Colonic mucosa (tissue), 4 donors: Measurements from ENCODE around the gene TSSK2. TPM values are rescaled to one million over a fixed set of nuclear protein-coding genes. Genes with fewer than 3 reads are reported as not detected.

Experiments
- DNase-seq: peaks from one replicate; pipeline ENCODE4 v3.0.0-alpha.2; 2020
- H3K27ac ChIP-seq: fragments of 200-600 bp; one replicate; pipeline ENCODE4 v1.8.0; 2021
- H3K27me3 ChIP-seq: fragments of 200-600 bp; one replicate; pipeline ENCODE4 v1.8.0; 2021
- H3K36me3 ChIP-seq: fragments of 200-600 bp; one replicate; pipeline ENCODE4 v1.8.0; 2021
- H3K4me1 ChIP-seq: fragments of 200-600 bp; one replicate; pipeline ENCODE4 v1.8.0; 2021; ENCODE audit warnings: mild to moderate bottlenecking
- H3K4me3 ChIP-seq: fragments of 200-600 bp; one replicate; pipeline ENCODE4 v1.8.0; 2021
- H3K9ac ChIP-seq, 2 donors: one replicate each; pipeline ENCODE4 v1.7.0; 2013; ENCODE audit warnings: control low read depth in 2 of 2, low read depth in 2 of 2, low read length in 2 of 2
- H3K9me3 ChIP-seq: fragments of 200-600 bp; one replicate; pipeline ENCODE4 v1.8.0; 2021
- intact Hi-C: fragments of 100-400 bp; cut with DNase I; formaldehyde crosslinking; loops from one replicate; pipeline ENCODE4 v1.14.1; 2022
- total RNA-seq, 2 donors: library from RNA; stranded (reverse); fragmentation: NEBNext Ultra II Directional in 1 of 2; extraction: Animal tissue kit (Norgen Biotek cat#: 25700) in 1 of 2; gene quantifications; one replicate each; pipeline ENCODE4 v1.2.1, GENCODE V29; 2021
- TF ChIP-seq, protein P1 (sequence below): fragments of 200-600 bp; IDR thresholded peaks from one replicate; pipeline ENCODE4 v1.8.0; 2022; ENCODE audit warnings: antibody characterized with exemption, mild to moderate bottlenecking
- donor health status: healthy.
- donor health status: DM: no; HTN: no; CAD: no.
- donor health status: DM: no; HTN: no; CAD: no.

TSSK2 gene
- total RNA-seq, 2 donors from 2014 or later, result not detected

DNA sequence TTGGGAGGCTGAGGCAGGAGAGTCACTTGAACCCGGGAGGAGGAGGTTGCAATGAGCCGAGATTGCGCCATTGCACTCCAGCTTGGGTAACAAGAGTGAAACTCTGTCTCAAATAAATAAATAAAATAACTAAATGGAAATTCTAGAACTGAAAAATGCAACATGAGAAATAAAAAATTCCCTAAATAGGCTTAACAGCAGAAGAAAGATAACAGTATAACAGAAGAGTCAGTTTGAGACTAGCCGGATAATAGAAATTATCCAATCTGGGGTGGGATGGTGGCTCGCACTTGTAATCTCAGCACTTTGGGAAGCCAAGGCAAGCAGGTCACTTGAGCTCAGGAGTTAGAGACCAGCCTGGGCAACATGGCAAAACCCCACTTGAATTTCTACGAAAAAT is 33.3 kb downstream of the TSSK2 start:
- Histone ChIP-seq H3K27ac (no peak overlapping the region), H3K27me3 (peaks cover 11% of the 10 kb centered on the region), H3K9ac (no peak overlapping the region)

DNA sequence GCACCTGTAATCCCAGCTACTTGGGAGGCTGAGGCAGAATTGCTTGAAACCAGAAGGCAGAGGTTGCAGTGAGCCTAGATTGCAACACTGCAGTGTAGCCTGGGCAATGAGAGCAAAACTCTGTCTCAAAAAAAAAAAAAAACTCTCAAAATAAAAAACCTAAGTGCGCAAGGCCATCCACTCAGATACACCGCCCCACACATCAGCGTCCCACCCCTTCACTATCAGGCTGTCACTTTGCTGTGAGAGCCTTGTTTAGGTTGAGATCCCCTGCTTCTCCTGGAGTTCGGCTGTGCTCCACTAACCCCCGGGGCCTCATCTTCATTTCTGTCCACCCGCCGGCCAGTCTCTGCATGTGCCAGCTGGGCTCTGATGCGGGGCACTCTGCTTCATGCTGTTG is 35.3 kb downstream of the TSSK2 start:
- intact Hi-C loops, result no loop called here
- no peaks in the 10 kb centered on the region for H3K36me3 ChIP-seq
- peaks cover 23% of the 10 kb centered on the region for H3K27me3 ChIP-seq
- no peaks in the 10 kb centered on the region for H3K9me3 ChIP-seq
- DNase-seq, result no peak
- no peak overlapping the region for H3K27ac ChIP-seq
- TF ChIP-seq, protein P1, sequence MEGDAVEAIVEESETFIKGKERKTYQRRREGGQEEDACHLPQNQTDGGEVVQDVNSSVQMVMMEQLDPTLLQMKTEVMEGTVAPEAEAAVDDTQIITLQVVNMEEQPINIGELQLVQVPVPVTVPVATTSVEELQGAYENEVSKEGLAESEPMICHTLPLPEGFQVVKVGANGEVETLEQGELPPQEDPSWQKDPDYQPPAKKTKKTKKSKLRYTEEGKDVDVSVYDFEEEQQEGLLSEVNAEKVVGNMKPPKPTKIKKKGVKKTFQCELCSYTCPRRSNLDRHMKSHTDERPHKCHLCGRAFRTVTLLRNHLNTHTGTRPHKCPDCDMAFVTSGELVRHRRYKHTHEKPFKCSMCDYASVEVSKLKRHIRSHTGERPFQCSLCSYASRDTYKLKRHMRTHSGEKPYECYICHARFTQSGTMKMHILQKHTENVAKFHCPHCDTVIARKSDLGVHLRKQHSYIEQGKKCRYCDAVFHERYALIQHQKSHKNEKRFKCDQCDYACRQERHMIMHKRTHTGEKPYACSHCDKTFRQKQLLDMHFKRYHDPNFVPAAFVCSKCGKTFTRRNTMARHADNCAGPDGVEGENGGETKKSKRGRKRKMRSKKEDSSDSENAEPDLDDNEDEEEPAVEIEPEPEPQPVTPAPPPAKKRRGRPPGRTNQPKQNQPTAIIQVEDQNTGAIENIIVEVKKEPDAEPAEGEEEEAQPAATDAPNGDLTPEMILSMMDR, result no peak
- no peak overlapping the region for H3K9ac ChIP-seq
- peaks cover 20% of the 10 kb centered on the region for H3K4me1 ChIP-seq
- no peak overlapping the region for H3K4me3 ChIP-seq

More for the DNA sequence above, 33.3 kb downstream of the TSSK2 start:
- DNase-seq, result no peak
- Histone ChIP-seq H3K36me3 (no peaks in the 10 kb centered on the region), H3K4me3 (no peak overlapping the region), H3K4me1 (peaks cover 3% of the 10 kb centered on the region), H3K9me3 (no peaks in the 10 kb centered on the region)
- TF ChIP-seq, protein P1, result no peak
- intact Hi-C loops, result no loop called here

DNA sequence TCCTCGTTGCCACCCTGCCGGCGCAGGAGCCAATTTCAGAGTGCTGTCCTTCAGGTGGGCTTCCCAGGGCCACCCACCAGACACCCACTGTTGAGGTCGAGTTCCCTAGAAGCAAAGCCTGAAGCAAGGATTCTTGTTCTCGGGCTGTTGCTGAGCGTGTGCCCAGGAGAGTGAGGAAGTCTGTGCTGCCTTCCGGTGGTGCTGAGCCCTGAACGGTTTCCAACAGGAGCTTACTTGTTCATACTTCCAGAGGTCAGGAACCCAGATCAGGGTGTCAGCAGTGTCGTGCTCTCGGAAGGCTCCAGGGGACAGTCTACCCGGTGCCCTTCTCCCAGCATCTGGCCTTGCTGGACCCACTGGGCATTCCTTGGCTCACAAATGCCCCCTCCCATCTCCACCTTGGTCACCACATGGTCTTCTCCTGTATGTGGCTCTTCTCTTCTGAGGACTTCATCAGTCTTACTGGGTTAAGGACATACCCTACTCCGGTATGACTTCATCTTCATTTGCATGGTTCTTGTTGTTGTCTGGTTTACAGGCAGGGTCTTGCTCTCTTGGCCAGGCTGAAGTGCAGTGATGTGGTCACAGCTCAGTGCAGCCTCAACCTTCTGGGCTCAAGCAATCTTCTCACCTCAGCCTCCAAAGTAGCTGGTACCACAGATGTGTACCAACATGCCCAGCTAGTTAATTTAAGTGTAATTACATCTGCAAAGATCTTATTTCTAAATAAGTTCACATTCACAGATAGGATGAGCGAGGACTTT is 36.2 kb downstream of the TSSK2 start:
- H3K9ac ChIP-seq, result no peak overlapping the region
- intact Hi-C loops, result no loop called here
- no peak for DNase-seq
- H3K4me3 ChIP-seq, result no peak overlapping the region
- peaks cover 21% of the 10 kb centered on the region for H3K4me1 ChIP-seq
- no peaks in the 10 kb centered on the region for H3K36me3 ChIP-seq
- H3K9me3 ChIP-seq, result no peaks in the 10 kb centered on the region
- no peak overlapping the region for H3K27ac ChIP-seq
- TF ChIP-seq, protein P1, result no peak
- H3K27me3 ChIP-seq, result peaks cover 23% of the 10 kb centered on the region

DNA sequence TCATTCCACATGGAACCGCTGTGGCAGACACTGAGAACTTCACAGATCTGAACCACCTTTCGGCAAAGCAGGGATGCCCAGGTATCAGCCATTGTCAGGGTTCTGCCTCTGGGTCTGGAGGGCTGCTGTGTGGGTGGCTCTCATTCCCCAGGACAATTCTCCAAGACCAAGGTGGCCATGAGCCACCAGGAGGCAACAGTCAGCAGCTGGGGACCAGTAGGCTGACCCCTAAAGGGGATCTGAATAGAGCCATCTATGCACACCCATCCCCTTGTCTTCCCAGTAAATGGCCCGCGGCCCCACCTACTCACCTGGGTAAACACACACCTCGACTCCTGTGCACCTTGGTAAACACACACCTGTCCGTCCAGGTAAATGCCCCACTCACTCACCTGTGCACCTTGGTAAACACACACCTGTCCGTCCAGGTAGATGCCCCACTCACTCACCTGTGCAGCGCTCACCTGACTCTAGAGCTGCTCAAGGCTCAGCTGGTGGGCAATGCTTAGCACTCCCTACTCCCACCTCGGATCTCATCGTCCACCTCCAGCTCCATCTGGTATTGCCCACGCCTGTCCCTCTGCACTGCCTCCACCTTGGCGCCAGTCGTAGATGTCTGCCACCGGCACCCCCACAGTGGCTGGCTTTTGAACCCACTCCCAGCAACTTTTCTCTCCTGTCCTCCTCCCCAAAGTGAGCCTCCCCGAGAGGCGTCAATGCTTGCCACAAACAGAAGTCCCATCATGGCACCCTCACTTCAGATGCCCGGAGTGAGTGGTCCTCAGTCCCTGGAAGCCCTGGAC is 37.2 kb downstream of the TSSK2 start:
- H3K36me3 ChIP-seq, result no peaks in the 10 kb centered on the region
- intact Hi-C loops, result no loop called here
- H3K9me3 ChIP-seq, result no peaks in the 10 kb centered on the region
- TF ChIP-seq, protein P1, result no peak
- no peak overlapping the region for H3K27ac ChIP-seq
- H3K27me3 ChIP-seq, result peaks cover 23% of the 10 kb centered on the region
- H3K4me3 ChIP-seq, result no peak overlapping the region
- peaks cover 29% of the 10 kb centered on the region for H3K4me1 ChIP-seq
- no peak overlapping the region for H3K9ac ChIP-seq
- DNase-seq, result no peak

DNA sequence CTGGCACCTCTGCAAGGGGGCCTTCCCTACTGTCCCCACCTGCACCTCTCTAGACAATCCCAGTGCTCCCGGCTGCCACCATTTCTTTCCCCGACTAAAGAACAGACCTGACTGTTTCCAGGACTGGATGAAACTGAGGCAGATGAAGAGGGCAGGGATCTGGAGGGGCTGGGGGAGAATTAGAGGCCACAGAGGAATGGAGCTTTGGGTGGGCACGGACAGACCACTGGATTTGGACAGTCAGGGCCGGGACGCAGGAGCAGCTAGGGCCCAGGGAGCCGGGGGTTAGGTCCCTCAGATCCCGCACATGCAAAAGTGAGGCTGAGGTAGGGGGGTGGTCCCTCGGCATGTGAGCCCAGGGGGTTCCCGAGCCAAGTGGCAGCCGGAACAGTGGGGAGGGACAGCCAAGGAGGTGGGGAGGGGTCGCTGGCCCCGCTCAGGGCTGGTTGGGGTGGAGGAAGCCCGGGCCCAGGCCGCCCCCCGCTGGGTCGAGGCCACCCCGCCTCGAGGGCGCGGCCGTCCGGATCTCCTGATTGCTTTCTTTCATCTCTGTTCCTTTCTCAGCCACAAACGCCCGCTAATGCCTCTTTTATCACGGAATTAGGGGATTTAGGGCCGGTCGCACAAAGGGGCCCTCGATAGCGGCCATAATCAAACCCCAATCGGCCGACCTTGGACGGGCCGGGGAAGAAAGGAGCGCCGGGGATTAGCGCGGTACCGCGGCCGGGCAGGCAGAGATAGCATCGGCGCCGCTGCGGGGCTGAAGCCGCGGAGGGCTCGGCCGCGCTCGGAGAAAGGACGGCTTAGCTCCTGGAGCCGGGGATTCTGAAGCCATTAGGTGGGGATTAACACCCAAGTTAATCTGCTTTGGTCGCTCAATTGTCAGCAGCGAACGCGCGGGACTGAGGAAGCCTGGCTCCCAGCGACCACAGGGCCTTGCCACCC is 38.2 kb downstream of the TSSK2 start:
- no peak overlapping the region for H3K27ac ChIP-seq

More for the DNA sequence above, 38.2 kb downstream of the TSSK2 start:
- no peaks in the 10 kb centered on the region for H3K36me3 ChIP-seq
- intact Hi-C loops, result no loop called here
- H3K4me1 ChIP-seq, result peaks cover 31% of the 10 kb centered on the region
- H3K27me3 ChIP-seq, result peaks cover 23% of the 10 kb centered on the region
- no peak for DNase-seq
- TF ChIP-seq, protein P1, result no peak
- H3K9ac ChIP-seq, result no peak overlapping the region
- H3K4me3 ChIP-seq, result peak overlapping the region; percentile 21
- no peaks in the 10 kb centered on the region for H3K9me3 ChIP-seq
